DND-41 (cell line): ENCODE measurements around the gene GRIN2A.

Source experiments
- CTCF ChIP-seq: IDR thresholded peaks from 2 replicates; pipeline ENCODE4 v1.5.1; 2012; ENCODE audit warnings: borderline replicate concordance, low read length, moderate library complexity, mild to moderate bottlenecking; ENCODE audit not compliant: poor library complexity, severe bottlenecking; ENCODE audit errors: extremely low read depth
- EZH2 ChIP-seq: IDR thresholded peaks from 3 replicates; pipeline ENCODE4 v1.6.1; 2012; ENCODE audit warnings: borderline replicate concordance, low read depth, mild to moderate bottlenecking, moderate library complexity, low read length, inconsistent platforms; ENCODE audit not compliant: severe bottlenecking

GRCh38 chr16:9932000-9932399, 250.2 kb downstream of the GRIN2A start:
- TF ChIP-seq CTCF: no peak
- TF ChIP-seq EZH2: no peak
